ENCODE data around the gene PLEKHM3. TPM values are rescaled to one million over a fixed set of nuclear protein-coding genes. Genes with fewer than 3 reads are reported as not detected.
A peak's percentile ranks its signal among the peaks of the same experiment; 100 is the strongest.

PLEKHM3 gene
- total and polyA plus RNA-seq, 2 of the 4 experiments (the other 2 are of a cell fraction): 2.4 to 11.3 TPM

- no peak overlapping the region for H3K18ac ChIP-seq (ENCODE audit: low read depth, low read length)
- H2BK15ac ChIP-seq (ENCODE audit: low read depth, low read length): no peak overlapping the region
- dilution Hi-C loops (cut with HindIII; ENCODE audit: low sequenced_read_pairs, unreplicated experiment) (no loop called here), in situ Hi-C loops (cut with MboI; ENCODE audit: low sequenced_read_pairs) (no loop called here), intact Hi-C loops (cut with micrococcal nuclease) (no loop called here)
- BruUV-seq (replicated peaks): no TSS peak
- H4K20me1 ChIP-seq (ENCODE audit: insufficient read depth, low read length): no peaks in the 10 kb centered on the region
- H3K4me2 ChIP-seq (ENCODE audit: low read depth, low read length): peak overlapping the region; percentile 60
- no peak overlapping the region for H2AK9ac ChIP-seq (replicated peaks; ENCODE audit: low read depth, low read length, poor library complexity)
- H3K23ac ChIP-seq (ENCODE audit: low read depth, low read length): no peak overlapping the region
- 0% methylated on average over 1 of the region's 13 CpGs; no CpG with 5 or more reads in 1 of the 2 experiments for WGBS, 2 experiments (ENCODE audit: extremely low coverage in 2 of 2, insufficient read length in 1 of 2)
- H3K4me1 ChIP-seq (ENCODE audit: control insufficient read depth, insufficient read depth, low read length): peaks cover 7% of the 10 kb centered on the region
- no peaks in the 10 kb centered on the region for H3K79me1 ChIP-seq (ENCODE audit: low read depth in 1 of 2, low read length in 2 of 2)
- DNase-seq: peak; percentile 85
- no peaks in the 10 kb centered on the region for H3K27me3 ChIP-seq (ENCODE audit: control insufficient read depth, insufficient read depth, low read length)
- peak overlapping the region in 1 of 2 experiments; percentile 17; a peak in 1 of 4 replicates for H4K8ac ChIP-seq (ENCODE audit: low read depth in 2 of 2, low read length in 2 of 2)
- H3K4ac ChIP-seq (ENCODE audit: low read depth, low read length): peak overlapping the region; percentile 56
- H4K5ac ChIP-seq (ENCODE audit: low read depth, low read length): no peak overlapping the region
- H2AK5ac ChIP-seq (ENCODE audit: low read depth, low read length): no peak overlapping the region
- peak overlapping the region; percentile 11; the same call in 1 of the 2 replicates for H3K27ac ChIP-seq (ENCODE audit: insufficient read depth, low read length)
- H3K14ac ChIP-seq (replicated peaks; ENCODE audit: low read depth, low read length): peak overlapping the region; percentile 32; the same call in 1 of the 2 replicates
- ChIA-PET POLR2A (ENCODE audit: unreplicated experiment) (no interaction called here), CTCF (interaction anchor here (0.6 to 1.2 kb wide), 3 partner anchors 10 to 130 kb away, joined by 3 read pairs; no protein-coding TSS in a partner anchor)
- H2AFZ ChIP-seq (replicated peaks; ENCODE audit: low read length, poor library complexity): peak overlapping the region; percentile 77
- H3K36me3 ChIP-seq (ENCODE audit: control insufficient read depth, insufficient read depth, low read length): peaks cover 5% of the 10 kb centered on the region
- H2BK20ac ChIP-seq (ENCODE audit: low read depth, low read length): no peak overlapping the region
- H3K9me1 ChIP-seq (ENCODE audit: insufficient read depth, low read length): no peaks in the 10 kb centered on the region; the same call in 1 of the 2 replicates
- ATAC-seq (ENCODE audit: low read depth): peak; percentile 90
- H3K56ac ChIP-seq (ENCODE audit: extremely low read depth, insufficient read depth, low read length): no peak overlapping the region
- H4K91ac ChIP-seq (ENCODE audit: insufficient read depth, low read depth, low read length): no peak overlapping the region
- H3K4me3 ChIP-seq (ENCODE audit: insufficient read depth, low read depth, low read length): peak overlapping the region; percentile 7; the same call in 1 of the 2 replicates
- no peak overlapping the region; the same call in 1 of the 2 replicates for H2BK120ac ChIP-seq (ENCODE audit: low read depth, low read length)
- no peaks in the 10 kb centered on the region for H3K9me3 ChIP-seq (ENCODE audit: control insufficient read depth, insufficient read depth, low read length)
- H2BK5ac ChIP-seq (ENCODE audit: low read depth, low read length, poor library complexity, severe bottlenecking): peak overlapping the region; percentile 23
- H3K9ac ChIP-seq (ENCODE audit: low read depth, low read length): no peak overlapping the region
- TF ChIP-seq FOS (IDR thresholded peaks at IDR 0.05; ENCODE audit: low read depth, low read length) (peak; percentile 22; the same call in 1 of the 2 replicates), USF2 (IDR thresholded peaks at IDR 0.05; ENCODE audit: low read depth, low read length) (no peak), POLR2A (IDR thresholded peaks at IDR 0.05; ENCODE audit: low read depth, low read length) (no peak), MXI1 (IDR thresholded peaks at IDR 0.05; ENCODE audit: borderline replicate concordance, low read depth, low read length) (0 out of 2 replicates have a peak, but pooled peaks have one; percentile 29), CTCF (conservative IDR thresholded peaks at IDR 0.05; ENCODE audit: low read depth, low read length) (no peak), CEBPB (IDR thresholded peaks at IDR 0.05; ENCODE audit: low read depth, low read length) (peak; percentile 94), MAZ (IDR thresholded peaks at IDR 0.05; ENCODE audit: borderline replicate concordance, low read depth, low read length) (no peak), NFE2L2 (IDR thresholded peaks at IDR 0.05; ENCODE audit: low read depth, low read length) (no peak), CHD1 (IDR thresholded peaks at IDR 0.05; ENCODE audit: low read depth, low read length) (no peak), BHLHE40 (IDR thresholded peaks at IDR 0.05; ENCODE audit: low read depth, low read length) (peak; percentile 42; the same call in 1 of the 2 replicates), RFX5 (IDR thresholded peaks at IDR 0.05; ENCODE audit: low read depth, low read length) (no peak), ELK1 (IDR thresholded peaks at IDR 0.05; ENCODE audit: borderline replicate concordance, low read depth, low read length) (no peak), SMC3 (IDR thresholded peaks at IDR 0.05; ENCODE audit: low read depth, low read length) (no peak), RAD21 (IDR thresholded peaks at IDR 0.05; ENCODE audit: low read length) (no peak)
Measured at GRCh38 chr2:207926133-207926988, 99.0 kb downstream of the PLEKHM3 start.

Data from IMR-90 (cell line).